ENCODE results near the gene PKHD1. TPM values are rescaled to one million over a fixed set of nuclear protein-coding genes. Genes with fewer than 3 reads are reported as not detected.
"Not testable (repeated sequence)": the region's sequence is repeated elsewhere in the genome, so short reads cannot be mapped to it uniquely, and the experiment has no call there.

Gene PKHD1
- total RNA-seq, 1 experiment from 2014 or later = 0.02 TPM

DNA sequence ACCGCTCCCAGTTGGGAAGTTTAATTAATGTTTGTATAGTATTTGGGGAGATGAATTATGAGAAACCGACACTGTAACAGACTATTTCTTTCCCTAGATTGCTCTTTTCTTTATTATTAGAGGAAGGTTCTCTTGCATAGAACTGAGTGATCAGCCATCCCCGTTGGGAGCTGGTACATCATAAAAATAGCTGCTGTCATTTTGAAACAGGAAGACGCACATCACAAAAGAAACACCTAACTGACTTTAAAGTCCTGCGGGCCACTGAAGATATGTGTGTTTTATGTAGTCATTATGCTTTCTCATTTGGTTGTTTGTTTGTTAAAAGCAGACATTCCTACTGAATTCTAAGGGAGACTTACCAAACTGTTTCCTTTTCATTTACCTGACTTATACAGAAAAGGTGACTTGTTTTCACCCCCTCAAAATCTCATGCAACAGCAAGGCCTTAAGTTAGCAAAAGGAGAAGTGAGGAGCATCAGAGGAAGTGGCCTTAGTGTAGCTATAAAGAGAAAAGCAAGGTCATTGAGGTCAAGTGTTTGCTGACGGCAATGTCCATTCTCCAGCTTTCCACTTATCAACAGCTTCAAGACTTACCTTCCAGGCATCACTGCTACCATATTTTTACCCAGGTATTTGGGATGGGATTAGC lies 91.0 kb downstream of the PKHD1 start:
- no peak for DNase-seq (ENCODE audit: low read depth)

DNA sequence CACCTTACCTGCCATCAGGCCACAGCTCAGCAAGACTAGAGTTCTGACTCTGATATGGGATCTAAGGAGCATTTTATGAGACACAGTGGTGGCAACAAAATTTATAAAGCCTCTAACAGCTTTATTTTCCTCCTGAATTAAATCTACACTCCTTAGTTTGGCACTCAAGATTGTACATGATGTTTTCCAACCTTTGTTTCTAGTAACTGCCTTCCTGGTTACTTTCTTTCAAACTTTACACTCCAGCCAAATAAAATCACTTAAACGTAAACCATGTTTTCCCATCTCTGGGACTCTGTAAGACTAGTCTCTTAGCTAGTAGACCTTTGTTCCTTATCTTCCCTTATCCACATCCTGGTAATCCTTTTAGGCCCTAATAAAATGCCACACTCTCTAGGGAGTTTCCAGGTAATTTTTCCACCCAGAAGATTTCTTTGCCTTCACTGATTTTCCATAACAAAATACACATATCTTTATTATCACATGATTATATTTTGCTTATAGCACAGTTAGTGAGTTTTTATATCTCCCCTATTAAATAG lies 92.1 kb downstream of the PKHD1 start:
- no peak for DNase-seq (ENCODE audit: low read depth)

DNA sequence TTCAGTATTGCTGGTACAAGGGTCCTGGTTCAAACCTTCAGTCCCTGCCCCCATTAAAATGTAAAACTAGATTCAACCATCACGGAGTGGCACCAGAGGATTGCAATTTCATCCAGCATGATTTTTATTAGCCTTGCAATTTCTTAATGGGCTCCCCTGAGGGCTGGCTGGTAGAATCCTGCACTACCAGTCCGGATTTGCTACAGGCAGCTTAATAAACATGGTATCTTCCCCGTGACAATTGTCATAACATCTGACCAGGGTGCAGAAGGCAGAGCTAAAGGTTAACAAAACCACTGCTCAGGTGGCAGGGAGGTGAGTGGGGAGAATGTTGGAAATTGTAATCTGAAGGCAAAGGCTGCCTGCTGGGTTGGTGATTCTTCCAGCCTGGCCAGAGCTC lies 94.5 kb downstream of the PKHD1 start:
- DNase-seq (ENCODE audit: low read depth) = no peak

DNA sequence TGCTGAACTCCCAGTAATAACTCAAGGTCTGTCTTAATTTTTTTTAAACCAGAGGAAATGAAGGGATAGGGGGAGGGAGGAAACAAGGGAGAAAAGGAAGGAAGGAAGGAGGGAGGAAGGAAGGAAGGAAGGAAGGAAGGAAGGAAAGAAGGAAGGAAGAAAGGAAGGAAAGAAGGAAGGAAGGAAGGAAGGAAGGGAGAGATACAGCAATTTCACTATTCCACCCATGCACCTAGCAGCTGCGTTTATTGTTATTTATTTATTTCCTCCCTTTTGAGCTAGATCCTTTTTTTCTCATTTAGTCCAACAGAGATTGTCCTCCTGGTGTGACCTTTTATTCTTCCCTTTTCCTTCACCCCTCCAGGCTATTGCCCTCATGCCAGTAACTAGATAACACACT lies 97.6 kb downstream of the PKHD1 start:
- no peak for DNase-seq (ENCODE audit: low read depth)

DNA sequence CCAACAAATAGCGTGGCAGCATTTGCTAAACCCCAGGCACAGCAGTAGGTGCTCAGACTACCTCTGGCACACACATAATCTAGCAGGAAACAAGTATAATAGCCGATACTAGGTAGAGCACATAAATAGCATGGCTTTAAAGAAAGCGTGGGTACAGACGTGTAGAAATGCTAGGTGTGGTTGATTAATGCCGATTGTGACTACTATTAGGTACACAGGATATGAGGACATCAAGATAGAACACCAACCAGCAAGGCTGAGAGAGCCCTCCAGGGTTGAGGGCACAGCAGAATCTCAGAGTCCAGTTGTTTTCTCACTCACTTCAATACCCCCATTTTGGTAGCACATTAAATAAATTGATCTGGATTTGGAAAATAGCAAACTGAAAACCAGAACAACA lies 100.5 kb downstream of the PKHD1 start:
- DNase-seq (ENCODE audit: low read depth) = no peak

DNA sequence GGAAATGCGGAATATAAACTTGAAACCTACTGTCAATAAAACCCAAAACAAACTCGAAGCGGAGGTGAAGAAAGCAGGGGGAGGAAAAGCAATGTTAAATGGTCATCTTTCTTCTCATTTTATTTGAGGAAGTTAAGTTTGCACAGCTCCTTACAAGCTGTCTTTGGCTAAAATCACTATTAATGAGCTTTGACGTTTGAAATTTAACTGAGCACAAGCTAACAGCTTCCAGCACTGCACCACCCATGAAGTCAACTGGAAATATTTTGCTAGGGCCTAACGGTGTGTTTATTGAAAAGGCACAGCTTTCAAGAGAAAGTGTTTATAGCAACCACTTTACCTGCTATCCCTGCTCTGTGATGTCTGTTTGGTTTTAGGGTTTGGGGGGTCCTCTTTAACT lies 103.8 kb downstream of the PKHD1 start:
- DNase-seq (ENCODE audit: low read depth) = no peak

DNA sequence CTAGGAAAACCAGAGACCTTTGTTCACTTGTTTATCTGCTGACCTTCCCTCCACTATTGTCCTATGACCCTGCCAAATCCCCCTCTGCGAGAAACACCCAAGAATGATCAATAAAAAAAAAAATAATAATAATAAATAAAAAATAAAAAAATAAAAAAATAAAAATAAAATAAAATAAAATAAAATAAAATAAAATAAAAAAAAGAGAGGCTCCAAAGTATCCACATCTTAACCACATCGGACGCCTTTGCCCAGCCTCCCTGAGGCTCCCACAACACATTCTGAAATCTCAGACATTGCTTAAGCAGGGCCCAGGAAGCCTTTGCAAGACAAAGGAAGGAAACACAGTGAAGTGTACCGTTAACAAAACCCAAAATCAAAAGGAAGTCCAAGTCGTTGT lies 104.7 kb downstream of the PKHD1 start:
- not testable (repeated sequence) for DNase-seq (ENCODE audit: low read depth)

DNA sequence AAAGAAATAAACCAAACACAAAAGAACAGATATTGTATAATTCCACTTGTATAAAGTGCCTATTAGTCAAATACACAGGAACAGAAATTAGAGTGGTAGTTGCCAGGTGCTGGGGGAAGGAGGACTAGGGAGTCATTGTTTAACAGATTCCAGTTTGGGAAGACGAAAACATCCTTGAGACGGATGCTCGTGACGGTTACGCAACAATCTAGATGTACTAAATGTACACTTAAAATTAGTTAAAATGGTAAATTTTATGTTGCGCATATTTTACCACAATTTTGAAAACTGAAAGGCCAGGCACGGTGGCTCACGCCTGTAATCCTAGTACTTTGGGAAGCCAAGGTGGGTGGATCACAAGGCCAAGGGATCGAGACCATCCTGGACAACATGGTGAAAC lies 111.0 kb downstream of the PKHD1 start:
- no peak for DNase-seq (ENCODE audit: low read depth)

DNA sequence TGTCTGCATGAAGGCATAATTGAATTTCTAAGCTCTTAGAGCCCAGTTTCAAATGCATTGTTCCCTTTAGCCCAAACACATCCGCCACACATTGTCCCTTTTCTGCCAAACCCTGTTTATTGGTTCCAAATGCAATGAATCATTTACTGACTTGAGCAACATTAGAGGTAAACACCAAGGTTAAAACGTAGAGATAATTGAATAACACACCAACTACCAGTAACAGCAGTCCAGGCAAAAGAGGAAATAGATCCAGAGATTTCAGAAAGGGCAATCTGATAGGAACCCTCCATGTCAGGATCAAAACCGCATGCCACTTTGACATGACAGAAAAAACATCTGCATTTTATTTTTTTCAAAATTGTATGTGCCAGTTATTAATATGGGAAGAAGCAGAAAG lies 114.8 kb downstream of the PKHD1 start:
- DNase-seq (ENCODE audit: low read depth) = no peak

DNA sequence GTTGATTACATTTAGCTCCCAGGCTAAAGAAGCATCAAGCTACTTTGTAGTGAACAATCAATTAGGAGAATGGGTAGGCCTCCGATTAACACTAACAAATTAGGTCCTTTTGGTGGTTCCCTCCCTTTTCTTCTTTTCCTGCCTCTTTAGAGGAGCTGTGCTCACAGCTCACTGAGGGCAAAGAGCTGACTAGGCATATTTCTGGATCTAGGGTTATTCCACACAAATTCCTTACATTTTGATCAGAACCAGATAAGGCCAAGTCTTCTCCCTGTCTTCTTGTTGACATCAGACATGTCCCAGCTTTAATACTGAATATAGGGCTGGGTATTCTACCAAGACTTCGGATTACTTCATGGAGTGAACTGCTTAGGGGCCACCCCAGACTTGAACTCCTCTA lies 119.1 kb downstream of the PKHD1 start:
- DNase-seq (ENCODE audit: low read depth) = no peak

DNA sequence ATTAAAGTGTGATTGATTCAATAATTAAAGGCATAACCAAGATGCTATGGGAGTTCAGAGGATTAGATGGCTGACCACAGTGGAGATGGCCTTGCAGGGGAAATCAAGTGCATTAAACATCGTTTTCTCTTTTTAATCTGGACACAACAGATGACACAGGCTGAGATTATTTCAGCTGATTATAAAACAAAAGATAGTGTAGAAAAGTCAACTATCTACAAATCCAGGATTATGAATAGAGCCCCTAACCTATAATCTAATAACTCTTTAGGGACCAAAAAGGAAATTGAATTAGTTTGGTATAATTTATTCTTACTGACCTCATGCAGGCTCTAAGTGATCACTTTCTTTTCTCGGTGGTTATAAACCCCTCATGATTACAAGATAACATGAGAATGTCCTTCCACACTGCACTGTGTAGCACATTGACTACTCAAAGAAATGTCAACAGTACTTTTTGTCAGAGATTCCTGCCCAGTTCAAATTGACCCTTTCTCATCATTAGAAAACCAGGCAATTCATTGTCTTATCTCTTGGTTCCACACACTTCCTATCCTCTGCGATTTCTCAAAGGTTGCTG lies 122.1 kb downstream of the PKHD1 start:
- DNase-seq (ENCODE audit: low read depth) = no peak

DNA sequence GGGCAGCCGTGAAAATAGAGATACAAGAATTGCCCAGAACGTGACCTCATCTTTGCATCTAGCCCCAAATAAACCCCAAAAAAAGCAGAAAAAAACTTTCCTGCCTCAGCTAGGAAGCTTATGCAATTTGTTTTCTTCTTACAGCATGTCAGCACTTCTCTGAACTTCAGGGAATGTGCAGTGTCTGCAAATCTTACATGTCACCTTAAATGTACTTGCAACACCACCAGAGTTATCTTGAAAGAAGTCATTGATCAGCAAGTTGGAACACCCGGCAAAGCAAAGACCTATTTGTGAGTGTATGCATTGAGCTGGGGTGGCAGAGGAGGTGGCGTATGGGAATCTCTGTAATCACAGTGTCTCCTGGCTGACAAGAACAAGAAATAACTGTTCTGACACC lies 123.4 kb downstream of the PKHD1 start:
- no peak for DNase-seq (ENCODE audit: low read depth)

DNA sequence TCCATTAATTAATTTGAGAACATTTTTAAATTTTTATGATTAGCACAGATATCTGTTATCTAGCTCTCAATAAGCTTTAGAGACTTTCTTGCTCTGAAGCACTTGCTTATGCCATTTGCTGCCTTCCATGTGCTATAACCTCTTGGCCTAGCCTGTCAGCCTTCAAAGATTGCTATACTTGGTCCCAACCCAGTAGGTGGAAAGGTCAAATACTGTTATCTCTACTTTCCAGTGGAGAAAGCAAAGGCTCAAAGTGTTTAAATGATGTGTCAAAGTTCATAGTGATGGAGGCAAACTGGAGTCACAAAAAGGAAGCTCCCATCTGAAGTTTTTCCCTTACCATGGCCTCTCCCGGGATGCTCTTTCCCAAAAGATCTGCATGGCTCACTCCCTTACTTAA lies 125.1 kb downstream of the PKHD1 start:
- no peak for DNase-seq (ENCODE audit: low read depth)

DNA sequence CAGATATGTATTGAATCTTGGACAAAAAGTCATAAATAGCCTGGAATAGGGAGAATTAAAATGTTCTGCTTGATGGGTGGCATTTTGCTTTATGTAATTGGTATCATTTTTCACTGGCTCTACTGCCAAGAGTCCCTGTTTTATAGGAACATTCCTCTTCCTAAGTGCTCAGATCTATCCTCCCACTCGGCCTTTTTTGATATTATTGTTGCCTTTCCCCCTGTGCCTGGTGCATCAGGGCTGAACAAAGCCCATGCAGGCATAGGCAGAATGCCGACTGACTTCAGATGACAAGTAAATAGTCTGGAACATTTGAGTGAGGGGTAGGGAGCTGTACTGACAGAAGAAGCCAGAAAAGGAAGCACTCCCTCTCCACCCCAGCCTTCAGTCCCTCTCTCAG lies 127.0 kb downstream of the PKHD1 start:
- no peak for DNase-seq (ENCODE audit: low read depth)

DNA sequence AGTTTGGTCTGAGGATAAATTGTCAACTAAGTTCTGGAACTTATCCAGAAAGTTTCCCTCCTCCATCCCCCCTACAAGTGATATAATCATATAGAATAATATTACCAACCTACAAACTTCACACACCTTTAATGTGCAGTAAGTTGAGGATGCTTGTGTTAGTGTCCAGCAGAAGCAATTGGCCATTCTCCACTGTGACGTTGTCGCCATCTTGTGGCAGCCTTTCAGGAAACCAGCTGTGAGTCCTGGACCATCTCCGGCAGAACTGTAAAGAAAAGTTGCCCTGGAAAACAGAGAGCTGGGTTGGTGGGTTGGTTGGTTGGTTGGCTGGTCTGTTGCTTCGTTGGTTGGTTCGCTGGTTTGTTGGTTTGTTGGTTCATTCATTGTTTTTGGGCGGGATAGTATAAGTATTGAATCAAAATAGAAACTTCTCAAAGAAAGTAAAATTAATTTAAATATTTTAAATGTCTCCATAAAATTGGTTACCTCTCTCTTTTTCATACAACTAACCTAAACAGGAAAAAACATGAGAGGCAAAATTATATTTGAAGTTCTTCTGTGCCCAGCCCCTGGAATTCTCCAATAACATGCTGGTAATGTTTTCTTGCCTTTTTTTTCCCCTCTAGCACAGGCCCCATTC lies 127.5 kb downstream of the PKHD1 start:
- DNase-seq (ENCODE audit: low read depth) = peak; percentile 67

DNA sequence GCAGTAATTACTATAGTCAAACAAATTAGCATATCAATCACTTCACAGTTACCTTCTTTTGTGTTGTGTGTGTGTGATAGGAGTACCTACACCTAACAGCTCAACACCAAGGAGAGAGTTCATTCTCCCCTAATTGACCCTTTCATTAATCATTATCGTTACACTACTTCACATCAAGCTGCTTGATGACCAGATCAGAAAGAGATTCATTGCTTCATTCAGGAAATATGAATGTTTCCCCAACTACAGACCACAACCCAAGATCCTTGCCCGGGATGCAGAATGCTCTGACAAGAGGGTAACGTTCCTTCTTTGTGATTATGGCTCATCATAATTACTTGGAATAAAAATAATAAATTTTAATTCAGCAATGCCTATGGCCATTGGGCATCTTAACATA lies 132.7 kb downstream of the PKHD1 start:
- DNase-seq (ENCODE audit: low read depth) = no peak

DNA sequence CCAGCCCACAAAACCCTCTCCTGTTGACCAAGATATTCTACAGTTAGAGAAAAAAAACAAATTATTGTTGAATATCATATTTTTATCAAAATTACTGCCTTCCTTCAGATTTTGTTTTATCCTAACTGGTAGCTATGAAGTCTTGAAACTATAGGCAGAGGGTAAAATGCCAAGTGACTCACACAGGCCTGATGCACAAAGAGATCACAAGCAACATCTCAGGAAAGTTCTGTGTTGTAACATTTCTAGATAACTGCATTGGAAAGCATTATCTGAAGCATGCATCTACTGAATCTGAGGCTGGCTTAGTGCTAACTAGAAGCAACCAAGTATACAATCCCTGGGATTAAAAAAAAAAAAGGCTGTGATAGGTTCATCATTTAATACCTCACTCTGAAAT lies 134.2 kb downstream of the PKHD1 start:
- no peak for DNase-seq (ENCODE audit: low read depth)

DNA sequence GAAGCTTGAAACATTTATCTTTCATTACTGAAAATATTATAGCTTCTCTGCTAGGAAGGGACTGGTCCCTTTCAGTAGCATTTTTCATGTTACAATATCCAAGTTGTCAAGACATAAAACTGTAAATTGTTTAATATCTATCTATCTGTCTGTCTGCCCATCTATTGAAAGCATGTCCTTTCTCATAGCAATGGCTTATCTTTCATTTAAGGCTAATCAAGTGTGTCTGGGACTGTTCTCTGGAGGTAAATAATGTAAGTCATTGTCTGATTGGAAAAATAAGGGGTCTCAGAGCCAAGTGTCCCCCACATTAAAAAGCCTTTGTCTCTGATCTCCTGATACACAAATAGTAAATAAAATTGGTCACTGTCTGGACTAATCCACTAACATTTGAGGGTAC lies 135.5 kb downstream of the PKHD1 start:
- no peak for DNase-seq (ENCODE audit: low read depth)

DNA sequence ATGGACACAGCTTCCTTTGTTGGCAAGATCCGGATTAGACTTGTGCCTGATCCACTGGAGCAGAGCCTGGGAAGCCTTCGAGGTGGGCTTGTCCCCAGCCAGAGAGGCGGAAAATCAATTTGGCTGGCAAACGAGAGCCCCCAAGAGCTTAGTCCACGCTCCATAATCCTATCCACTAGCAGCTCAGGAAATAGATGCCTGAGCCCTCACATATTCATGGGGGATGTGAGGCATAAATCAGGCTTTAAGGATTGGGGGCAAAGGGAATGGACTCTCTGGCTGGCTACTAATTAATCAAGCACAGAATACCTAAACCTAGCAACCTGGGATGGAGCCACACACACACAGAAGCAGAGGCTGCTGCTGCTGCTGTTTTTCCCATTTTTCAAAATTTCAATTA lies 137.9 kb downstream of the PKHD1 start:
- no peak for DNase-seq (ENCODE audit: low read depth)

DNA sequence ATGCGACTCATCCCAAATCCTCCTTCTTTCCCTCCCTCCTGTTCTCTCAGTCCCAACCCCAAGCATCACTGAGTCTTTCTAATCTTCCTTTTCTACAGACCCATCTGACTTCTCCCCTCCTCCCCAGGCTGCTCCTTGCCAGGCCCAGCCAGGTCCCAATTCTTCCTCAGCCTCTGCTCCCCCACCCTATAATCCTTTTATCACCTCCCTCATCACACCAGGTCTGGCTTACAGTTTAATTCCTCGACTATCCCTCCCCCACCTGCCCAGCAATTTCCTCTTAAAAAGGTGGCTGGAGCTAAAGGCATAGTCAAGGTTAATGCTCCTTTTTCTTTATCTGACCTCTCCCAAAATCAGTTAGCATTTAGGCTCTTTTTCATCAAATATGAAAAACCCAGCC lies 147.7 kb downstream of the PKHD1 start:
- DNase-seq (ENCODE audit: low read depth) = not testable (repeated sequence)

DNA sequence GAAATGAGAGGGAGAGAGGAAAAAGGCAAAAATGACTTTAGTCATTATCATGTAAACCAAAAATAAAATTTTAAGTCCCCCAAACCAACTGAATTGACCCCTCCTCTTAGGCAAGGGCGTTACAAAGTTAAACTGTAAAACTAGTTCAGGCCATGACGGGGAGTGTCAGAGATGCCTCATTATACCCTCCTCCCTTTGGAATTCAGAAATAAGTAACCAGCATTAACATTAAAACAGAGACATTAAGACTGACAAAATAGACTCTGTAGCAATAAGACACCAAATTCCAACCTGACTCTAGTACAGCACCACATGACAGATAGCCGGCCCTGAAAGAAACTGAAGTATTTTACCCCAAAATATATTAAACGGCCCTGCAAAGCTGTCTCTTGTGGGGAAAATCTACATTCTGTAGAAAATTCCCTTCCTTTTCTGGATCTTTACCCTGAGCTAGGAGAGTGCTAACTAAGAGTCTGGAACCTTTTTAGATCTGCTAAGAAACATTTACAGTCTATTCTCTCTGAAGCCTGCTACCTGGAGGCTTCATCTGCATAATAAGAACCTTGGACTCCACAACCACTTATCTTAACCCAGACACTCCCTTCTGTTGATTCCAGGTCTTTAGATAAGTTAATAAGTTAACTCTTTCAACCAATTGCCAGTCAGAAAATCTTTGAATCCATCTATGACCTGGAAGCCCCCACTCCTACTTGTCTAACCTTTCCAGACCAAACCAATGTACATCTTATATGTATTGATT lies 150.7 kb downstream of the PKHD1 start:
- no peak for DNase-seq (ENCODE audit: low read depth)

DNA sequence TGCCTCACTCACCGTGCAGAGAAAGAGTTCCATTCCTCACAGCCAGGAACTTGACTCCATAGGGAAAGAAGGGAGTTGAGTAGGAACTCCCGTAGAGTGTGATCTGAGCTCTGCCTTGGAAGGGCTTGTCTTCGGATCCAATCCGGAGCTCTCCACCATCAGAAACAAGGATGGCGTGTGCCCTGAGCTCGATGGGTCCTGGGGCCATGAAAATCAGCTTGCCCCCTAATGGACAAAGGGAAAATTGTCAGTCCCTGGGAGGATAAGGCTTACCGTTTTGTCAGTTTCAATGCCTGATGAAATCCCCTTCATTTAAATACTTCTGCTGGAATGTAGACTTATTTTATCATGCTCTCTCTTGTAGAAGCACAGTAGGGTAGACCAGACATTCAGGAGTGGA lies 153.3 kb downstream of the PKHD1 start:
- DNase-seq (ENCODE audit: low read depth) = peak; percentile 23

DNA sequence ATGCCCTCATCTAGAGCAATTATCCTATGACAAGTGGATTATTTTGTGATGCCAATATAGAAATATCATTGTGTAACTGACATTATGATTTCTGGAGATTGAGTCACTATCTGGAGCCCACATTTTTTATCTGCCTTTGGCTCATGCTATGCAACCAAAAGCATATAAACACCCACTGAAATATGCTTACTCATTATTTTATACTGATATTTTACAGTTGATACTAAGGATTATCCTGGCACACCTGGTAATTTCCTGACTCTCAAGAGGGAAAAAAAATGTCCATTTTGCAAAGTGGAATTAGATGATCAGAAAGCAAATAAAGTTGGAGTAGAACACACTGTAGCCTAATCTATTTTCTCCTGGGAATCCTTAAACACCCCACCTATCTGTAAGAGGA lies 154.5 kb downstream of the PKHD1 start:
- no peak for DNase-seq (ENCODE audit: low read depth)

Measured in M059J (cell line).